Left forelimb (tissue), 1 donor: ENCODE measurements around the gene SACM1L.
A peak's percentile ranks its signal among the peaks of the same experiment; 100 is the strongest.

Experiments
- DNase-seq: peaks from one replicate; pipeline ENCODE4 v3.0.0-alpha.2; 2018; ENCODE audit warnings: low spot score

Gene SACM1L, protein sequence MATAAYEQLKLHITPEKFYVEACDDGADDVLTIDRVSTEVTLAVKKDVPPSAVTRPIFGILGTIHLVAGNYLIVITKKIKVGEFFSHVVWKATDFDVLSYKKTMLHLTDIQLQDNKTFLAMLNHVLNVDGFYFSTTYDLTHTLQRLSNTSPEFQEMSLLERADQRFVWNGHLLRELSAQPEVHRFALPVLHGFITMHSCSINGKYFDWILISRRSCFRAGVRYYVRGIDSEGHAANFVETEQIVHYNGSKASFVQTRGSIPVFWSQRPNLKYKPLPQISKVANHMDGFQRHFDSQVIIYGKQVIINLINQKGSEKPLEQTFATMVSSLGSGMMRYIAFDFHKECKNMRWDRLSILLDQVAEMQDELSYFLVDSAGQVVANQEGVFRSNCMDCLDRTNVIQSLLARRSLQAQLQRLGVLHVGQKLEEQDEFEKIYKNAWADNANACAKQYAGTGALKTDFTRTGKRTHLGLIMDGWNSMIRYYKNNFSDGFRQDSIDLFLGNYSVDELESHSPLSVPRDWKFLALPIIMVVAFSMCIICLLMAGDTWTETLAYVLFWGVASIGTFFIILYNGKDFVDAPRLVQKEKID

DNA sequence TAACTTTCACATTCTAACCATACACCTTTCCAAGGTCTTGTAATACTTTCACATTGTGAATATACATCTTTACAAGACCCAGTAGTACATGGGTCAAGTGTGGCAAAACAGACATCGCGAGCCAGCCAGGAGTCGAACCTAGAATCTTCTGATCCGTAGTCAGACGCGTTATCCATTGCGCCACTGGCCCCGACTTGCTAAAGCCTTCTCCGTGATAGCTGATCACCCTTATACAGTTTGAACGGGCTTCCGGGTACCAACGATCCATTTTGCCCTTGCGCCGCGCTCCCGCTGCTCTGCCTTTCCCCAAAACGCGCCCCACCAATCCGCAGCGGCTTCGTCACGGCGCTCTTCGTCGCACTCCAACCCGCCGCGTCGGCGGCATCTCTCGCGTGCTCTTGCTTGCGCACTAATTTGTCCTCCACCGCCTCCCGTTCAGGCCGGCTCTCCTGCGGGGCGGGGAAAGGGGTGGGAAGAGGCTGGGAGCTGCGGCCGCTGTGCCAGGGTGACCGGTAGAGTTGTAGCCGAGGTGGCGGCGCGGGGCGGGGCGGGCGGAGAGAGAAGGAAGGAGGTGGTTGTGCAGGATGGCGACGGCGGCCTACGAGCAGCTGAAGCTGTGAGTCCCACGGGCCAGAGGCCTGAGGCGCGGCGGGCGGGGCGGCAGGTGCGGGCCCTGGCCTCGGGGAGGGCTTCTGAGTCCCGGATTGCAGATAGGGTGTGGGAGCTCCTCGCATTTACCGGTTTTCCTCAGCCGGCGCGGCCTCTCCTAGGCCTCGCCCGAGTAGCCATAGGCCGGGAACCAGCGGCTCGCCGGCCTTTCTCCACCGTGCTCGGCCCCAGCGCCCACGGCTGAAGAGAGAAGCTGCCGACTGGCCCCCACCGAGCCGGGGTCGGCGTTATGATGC lies at the start of gene SACM1L:
TSS of gene SACM1L (plus strand) at position 515 of the 905 bp plus-strand sequence. CDS start at position 585, 70 bp downstream.
- DNase-seq: peak; percentile 98

DNA sequence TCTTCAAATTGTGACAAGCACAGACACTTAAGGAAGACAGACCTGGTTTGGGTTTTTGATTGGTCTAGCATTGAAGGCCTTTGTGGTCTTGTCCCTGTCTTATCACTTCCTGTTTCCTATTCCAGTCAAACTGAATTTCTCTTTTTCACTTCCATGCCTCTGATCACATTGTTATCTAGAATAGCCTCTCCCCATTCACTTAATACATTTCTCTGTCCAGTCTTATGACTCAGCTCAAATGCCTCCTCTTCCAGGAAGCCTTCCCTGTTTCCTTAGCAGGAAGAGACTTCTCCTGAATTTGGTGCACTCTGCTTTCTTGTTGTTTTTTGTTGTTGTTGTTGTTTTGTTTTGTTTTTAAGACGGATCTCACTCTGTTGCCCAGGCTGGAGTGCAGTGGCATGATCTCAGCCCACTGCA lies 49.1 kb upstream of the SACM1L start:
- DNase-seq: no peak

DNA sequence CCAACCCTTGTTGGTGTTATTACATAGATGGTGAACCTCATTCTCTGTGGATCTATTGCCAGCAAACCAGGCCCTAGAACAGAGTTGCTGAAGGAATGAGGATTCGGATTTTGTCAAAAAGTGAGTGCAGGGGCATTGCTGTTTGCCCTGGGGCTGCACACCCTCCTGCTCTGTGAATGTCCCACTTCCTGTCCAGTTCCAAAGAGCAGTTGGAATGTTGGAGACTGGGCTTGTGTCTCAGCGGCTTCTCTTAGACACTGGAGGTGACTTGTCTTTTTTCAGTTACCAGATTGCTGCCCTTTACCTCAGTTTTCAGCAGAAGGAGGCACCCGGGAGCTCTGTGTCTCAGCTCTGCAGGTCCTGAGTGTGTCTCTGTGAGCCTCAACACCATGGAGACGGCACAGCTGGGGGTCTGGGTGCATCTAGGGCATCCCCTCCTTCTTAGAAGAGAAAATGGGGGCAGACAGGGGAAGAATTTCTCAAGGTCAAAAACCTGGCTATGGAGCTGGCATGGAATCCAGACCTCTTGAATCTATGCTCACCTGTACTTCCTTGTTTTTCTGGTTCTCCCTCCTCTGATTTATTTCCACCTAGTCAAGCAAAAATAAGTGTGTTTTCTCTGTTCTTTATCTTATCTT lies 48.4 kb upstream of the SACM1L start:
- DNase-seq: no peak

DNA sequence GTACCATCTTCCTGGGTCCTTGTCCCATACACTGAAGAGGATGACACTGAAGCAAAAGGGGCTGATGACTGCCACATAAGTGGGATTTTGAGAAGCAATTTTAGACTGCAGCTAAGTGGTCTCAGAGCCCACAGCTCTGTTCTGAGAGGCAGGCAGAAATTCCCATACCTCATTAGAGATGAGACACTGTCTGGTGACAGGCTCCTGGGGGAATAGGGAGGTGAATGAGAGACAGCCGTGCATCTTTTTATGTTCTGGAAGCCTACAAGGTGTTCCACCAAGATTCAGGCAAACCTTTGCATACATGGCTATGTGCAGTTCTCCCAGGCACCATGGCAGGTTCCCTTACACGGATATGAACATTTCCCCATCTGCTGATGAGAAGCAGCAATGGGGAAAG lies 47.4 kb upstream of the SACM1L start:
- DNase-seq: no peak

DNA sequence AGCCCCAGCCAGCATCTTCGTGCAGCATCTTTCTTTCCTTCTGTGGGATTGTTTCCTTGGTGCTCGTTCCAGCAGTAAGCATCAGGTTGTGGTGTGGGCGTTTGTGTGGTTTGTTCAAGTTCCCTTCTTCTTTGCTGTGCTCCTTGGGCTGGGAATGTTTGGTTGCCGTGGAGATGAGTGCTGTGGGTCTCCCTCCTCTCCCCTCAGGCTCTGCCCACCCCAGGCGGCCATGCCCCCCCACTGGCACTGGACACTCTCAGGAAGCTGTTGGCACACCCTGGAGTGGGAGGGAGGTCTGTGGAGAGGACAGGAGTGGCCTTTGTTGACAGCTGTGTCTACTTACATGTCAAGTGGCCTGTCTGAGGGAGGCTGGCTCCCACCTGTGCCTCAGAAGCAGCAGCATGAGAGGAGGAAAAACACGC lies 46.5 kb upstream of the SACM1L start:
- no peak for DNase-seq

DNA sequence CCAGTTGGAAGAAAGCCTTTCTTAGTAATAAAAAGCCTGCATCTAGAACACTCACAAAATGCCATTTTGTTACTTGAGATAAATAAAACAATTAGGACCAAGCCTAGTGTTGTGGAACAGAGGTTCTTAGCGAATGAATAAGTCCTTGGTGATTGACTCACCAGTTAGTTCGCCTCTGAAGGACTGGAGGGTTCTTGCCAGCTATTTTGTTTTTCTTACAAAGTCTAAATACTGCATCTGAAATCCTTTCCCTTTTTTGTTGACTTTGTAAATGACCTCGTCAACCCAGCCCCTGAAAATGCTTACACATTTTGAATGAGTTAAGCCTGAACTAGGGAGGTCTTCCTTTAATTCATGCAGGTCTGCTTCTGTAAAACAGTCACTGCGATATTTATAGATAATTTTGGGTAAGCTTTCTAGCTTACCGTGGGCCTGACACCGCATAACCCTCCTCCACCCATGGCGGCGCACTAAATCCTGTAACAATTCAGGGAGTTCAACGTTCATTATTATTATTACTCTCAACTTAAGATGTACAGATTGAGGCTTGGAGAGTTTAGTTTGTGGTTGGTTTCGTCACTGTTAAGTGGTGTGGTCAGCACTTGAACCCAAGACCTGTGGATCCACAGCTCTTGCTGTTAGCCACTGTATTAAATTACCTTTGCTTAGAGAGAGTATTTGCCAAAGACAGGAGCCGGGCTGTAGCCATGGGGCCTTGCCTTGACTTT lies 45.0 kb upstream of the SACM1L start:
- DNase-seq: no peak

DNA sequence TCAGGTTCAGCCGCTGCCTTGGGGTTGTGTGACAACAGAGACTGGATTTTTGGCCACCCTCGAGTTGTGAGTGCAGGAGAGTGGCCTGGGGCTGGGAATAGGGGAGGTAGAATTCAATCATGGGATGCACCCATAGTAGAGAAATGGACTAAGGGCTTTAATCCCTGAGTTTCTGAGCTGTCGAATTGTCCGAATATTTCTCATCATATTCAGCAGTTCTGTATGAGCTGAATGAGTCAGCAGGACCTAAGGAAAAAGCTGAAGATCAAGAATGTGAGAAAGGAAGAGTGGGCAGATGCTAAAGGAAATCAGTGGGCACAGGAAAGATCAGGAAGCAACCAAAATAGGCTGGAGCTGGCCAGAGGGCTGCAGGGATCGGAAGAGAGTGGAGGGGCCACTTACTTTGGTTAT lies 44.4 kb upstream of the SACM1L start:
- DNase-seq: no peak

DNA sequence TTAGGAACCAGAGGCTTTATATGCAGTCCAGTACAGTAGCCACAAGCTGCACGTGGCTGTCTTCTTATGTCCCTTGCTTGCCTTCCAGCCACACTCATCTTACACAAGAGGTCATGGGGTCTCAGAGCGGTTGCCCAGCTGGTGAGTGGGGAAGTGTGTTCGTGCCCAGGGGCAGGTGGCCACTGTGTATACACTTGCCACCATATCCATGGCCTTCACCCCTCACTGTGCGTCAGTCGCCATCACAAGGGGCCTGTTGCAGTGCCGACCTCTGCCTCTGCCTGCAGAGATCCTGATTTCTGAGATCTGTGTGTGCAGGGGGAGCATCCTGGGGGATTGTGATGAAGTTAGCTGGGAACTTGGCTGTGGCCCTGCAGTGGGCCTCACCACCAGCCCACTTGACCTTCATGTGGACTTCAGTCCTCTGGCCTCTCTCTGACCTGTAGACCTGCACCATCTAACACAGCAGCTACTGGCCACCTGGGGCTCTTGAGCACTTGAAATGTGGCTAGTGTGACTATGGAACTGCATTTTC lies 43.1 kb upstream of the SACM1L start:
- DNase-seq: no peak

DNA sequence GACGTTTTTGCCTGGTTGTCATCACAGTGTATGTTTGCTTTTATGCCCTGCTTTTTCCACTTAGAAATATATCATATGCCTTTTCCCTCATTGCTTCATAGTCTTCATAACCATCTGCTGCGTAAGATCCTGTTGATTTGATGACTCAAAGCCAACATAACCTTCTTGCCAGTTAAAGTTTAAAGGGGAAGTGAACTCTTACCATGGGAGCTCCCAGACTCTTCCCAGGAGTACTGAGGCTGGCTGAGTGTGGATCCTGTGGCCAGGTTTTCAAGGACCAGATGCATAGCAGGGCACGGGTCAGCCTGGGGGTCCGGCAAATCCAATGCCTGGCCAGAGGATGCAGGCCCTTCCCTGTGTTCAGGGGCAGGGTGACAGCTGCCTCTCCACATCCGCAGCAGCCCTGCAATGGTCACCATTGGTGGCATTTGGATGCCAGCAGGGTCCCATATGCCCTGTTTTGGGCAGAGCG lies 42.0 kb upstream of the SACM1L start:
- no peak for DNase-seq

DNA sequence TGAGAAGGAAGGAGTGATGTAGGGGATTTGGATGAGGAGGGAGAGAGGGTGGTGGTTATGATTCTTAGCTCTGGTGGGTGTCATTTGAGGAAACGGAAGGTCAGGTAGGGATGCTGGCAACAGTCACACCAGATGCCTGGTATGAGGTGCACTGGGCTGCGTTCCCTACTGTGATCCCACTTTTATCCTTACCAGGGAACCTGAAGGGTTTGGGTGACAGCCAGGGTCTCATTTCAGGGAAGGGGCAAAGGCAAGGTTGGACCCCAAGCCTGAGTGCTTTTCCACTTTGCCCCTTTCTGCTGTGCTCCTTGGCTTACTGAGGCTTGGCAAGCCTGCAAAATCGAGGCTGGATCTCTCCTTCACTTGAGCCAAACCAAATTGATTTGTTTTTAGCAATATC lies 36.0 kb upstream of the SACM1L start:
- DNase-seq: no peak

DNA sequence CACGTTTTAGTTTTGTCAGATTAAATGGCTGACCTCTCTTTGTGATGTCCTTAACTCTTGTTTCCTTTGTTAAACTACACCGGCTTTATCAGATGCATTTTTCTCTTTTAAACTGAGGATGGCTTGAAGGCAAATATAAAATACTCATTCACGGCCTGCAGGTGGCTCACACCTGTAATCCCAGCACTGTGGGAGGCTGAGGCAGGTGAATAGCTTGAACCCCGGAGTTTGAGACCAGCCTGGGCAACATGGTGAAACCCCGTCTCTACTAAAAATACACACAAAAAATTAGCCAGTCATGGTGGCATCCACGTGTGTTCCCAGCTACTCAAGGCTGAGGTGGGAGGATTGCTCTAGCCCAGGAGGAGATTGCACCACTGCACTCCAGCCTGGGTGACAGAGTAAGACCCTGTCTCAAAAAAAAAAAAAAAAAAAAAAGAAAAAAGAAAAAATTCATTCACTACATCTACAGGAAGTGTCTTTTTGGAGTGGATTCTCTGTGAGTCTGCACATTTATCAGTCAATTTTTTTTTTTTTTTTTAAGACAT lies 34.7 kb upstream of the SACM1L start:
- DNase-seq: no peak

DNA sequence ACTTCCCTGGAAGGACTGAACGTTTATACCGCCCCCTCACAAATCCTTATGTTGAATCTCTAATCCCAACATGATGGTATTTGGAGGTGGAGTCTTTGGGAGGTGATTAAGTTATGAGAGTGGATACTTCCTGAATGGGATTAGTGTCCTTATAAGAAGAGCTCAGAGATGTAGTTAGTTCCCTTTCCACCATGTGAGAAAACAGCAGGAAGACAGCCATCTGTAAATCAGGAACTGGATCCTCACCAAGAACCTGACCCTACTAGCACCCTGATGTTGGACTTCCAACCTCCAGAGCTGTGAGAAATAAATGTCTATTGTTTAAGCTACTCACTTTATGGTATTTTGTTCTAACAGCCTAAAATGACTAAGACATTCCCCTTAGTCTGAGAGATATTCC lies 33.3 kb upstream of the SACM1L start:
- DNase-seq: no peak

DNA sequence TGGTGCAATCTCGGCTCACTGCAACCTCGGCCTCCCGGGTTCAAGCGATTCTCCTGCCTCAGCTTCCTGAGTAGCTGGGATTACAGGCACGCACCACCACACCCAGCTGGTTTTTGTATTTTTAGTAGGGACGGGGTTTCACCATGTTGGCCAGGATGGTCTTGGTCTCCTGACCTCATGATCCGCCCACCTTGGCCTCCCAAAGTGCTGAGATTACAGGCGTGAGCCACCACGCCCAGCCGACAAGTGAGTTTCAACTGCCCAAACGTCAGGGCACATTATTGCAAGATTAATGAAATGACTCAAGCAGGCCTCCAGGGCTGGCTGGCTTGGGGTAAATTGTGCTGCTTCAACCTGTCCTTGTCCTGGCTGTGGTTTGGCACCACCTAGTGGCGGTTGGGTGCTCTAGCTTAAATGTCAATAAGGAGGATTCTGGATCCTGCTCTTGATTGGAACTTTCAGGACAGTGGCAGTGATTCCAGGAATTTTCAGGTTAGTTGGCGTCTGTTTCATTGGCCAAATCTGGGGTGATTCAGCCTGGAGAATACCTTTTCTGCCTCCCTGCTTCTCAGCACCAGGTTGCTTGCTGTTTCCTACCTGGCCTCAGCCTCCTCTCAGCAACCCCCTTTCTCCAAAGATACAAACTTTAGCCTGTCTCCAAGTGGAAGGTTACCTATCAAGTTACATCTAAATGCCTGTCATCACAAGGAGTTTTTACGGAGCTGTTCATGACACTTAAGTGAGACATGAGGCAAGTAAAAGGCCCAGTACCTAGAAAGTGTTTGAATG lies 32.4 kb upstream of the SACM1L start:
- peak; percentile 85 for DNase-seq

DNA sequence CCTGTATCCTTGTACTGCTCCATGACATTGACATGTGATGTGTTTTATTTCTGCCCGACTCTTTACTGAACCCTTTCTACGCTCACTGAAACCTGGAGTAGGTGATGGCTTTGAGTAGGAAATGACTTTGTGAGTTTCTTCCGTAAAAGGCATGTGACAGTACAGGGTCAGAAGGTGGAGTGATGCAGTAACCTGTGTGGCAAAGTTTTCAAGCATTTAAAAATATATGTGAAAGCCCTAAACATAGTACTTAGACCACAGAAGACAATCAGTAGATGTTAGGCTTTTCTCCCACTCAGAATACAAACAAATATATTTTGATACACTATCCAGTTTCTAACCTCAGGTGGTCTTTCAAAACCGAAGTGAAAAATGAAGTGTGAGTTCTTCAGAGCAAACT lies 31.3 kb upstream of the SACM1L start:
- DNase-seq: no peak

DNA sequence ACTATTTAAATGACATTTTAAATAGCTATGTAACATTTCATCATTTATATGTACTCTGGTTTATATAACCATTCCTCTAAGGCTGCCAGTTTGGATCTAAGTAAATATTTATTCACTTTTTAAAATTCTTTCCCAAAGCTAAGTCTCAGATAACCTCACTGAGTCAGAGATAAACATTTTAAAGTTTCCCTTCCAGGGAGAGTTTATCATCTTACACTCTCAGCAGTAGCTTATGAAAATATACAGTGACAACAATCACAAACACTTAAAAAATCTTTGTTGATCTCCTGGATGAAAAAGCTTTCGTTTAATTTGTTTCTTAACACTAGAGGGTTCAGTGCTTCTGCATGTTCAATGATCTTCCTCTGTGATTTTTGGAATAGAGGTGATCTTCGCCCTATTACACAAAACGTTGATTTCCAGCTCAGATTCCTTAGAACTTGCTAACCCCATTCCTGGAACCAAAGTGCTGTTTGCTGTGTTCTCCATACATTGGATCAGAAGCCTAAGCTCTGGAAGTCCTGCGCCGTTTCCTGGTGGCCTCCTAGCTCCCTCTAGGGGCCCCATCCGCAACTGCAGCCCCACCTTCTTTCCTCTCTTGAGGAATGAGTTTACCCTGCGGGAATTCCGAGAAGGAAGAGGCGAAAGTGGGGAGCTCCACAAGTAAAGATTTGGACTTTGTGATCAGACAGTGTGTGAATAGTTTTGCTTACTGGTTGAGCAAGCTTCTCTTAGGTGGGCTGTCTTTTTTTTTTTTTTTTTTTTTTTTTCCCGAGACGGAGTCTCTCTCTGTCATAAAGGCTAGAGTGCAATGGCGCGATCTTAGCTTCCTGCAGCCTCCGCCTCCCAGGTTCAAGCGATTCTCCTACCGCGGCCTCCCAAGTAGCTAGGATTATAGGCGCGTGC lies 29.3 kb upstream of the SACM1L start:
- no peak for DNase-seq

DNA sequence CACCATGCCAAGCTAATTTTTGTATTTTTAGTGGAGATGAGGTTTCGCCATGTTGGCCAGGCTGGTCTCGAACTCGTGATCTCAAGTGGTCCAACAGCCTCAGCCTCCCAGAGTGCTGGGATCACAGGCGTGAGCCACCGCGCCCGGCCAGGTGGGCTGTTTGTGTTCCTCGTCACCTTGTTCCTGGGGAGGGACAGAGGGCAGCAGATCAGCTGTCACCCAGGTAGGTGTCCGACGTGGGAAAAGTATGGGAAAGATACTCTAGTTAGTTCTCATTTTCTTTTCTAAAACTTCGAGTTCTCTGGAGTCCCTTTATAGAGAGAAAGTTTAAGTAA lies 28.7 kb upstream of the SACM1L start:
- DNase-seq: no peak

DNA sequence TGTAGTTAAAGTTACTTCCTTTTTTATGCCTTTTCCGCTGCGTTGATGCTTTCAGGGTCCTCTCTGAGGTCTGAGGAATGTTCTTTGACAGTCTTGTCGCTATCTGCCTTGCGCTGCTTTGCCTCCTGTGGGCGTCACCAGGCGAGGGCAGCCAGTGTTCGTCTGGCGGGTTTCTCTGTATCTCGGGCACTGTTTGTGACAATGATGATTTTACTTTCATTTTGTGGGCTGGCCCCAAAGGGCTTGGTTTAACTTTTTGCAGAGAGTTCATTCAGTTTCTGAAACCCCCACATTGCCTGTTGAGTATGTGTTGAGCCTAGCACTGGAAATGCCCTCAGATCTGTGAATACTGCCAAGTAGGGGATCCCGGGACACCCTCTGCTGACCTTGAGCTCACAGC lies 24.6 kb upstream of the SACM1L start:
- DNase-seq: no peak

DNA sequence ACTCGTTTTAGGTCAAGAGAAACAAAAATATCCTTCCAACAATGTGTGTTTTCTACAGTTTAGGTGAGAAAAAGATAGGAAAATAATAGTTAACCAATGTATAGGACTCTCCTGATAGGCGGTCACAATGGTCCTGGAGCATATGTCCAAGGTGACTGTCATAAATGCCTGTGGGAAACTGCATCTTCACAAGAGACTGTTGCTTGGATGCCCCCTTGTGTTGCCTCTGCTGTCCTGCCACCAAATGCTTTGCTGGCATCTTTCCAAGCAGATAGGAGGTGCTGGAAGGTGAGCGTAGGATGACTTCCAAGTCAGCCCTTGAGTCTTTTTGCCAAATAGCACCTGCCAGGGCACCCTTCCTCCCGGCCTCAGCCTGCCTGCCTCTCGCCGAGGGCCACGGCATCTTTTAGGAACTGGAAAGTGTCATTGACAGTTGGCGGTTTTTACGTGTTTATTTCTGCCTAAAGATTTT lies 24.1 kb upstream of the SACM1L start:
- no peak for DNase-seq
